HG02610 (cell line): ENCODE data around the gene TWIST2.

Experiments
- ATAC-seq: cut with Tn5 transposase; IDR thresholded peaks from one replicate; pipeline ENCODE4 v1.9.1; 2021; ENCODE audit warnings: mild to moderate bottlenecking, moderate library complexity; ENCODE audit not compliant: unreplicated experiment

Gene TWIST2

GRCh38 chr2:238855891-238856580 is 8.2 kb downstream of the TWIST2 start:
- ATAC-seq, result no peak

DNA sequence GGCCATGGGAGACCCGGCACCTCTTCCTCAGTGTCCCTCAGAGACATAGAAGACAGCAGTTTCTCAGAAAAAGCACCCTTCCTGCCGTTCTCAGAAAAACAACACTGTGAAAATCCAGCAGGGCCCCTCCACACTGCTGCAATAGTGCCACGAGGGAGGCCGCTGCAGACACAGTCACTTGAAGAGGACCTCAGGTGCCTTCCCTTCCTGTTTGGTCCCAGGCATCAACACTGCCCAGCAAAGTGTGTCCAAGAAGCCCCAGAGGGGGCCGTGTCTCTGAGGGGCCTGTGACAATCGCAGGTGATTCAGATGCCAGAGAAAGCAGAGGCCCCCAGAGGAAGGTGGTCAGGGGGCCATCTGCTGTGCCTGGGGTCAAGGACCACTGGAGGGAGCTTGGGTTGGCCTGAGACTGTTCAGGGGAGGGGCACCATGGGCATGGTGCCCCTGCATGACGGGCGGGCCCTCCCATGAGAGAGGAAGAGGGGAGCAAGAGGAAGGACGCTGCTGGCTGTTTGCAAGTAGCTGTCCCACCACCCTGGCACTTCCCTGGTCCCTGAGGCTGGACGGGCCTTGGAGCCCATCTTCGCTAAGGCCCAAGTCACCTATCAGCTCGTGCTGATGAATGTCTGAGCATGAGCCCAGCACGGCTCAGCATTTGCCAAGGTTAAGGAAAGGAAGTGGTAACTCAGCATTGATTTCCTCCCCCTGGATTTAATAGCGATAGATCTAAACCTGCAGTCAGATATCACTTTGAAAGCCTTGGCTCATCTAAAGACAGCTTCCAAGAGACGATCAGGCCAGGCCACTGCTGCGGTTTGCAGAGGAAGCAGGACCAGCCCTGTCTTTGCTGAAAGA is 9.1 kb downstream of the TWIST2 start:
- no peak for ATAC-seq

DNA sequence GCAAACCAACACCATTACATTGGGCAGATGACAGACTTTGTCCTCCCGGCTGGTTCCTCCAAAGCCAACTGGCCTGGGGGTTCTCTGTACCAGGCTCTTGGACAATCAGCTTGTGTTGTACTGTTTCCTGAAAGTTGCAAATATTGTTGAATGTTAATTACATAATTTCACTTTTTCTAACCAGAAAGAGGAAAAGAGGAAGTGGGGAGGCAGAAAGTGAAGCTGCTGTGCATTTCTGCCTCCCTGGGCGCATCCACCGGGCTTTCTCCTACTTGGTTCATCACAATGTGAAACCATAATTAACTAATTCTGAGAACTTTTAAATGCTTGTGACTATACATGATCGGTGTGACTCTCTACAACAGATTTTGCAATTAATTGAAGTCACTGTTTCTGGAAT is 10.1 kb downstream of the TWIST2 start:
- no peak for ATAC-seq

- ATAC-seq, result no peak
Observed at GRCh38 chr2:238859636-238860347, 11.9 kb downstream of the TWIST2 start.

GRCh38 chr2:238861013-238861730 is 13.3 kb downstream of the TWIST2 start:
- ATAC-seq, result no peak

- ATAC-seq, result no peak
Observed at GRCh38 chr2:238861766-238862315, 14.0 kb downstream of the TWIST2 start.

GRCh38 chr2:238862701-238863100 is 14.8 kb downstream of the TWIST2 start:
- no peak for ATAC-seq

DNA sequence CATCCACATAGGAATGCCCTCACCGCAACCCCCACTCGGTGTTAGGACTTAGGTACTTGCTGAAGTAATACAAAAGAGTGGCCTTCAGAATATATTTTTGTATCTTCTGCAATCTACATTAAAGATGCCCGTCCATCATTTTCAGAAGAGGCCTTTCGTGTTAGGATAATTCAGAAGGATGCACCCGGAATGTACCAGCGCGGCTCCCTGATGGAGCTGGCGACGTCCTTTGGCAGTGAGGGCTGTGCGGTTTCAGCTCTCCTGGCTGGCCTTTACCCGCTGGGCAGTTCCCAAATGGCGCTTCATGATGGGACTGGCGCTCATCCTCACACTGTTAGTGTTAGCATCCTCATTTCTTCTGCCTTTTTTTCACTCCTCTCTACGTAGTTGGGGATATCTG is 15.3 kb downstream of the TWIST2 start:
- ATAC-seq, result no peak

GRCh38 chr2:238863749-238864206 is 15.9 kb downstream of the TWIST2 start:
- ATAC-seq, result no peak

GRCh38 chr2:238864207-238865014 is 16.5 kb downstream of the TWIST2 start:
- ATAC-seq, result no peak

- ATAC-seq, result no peak
Observed at GRCh38 chr2:238865015-238865719, 17.3 kb downstream of the TWIST2 start.

DNA sequence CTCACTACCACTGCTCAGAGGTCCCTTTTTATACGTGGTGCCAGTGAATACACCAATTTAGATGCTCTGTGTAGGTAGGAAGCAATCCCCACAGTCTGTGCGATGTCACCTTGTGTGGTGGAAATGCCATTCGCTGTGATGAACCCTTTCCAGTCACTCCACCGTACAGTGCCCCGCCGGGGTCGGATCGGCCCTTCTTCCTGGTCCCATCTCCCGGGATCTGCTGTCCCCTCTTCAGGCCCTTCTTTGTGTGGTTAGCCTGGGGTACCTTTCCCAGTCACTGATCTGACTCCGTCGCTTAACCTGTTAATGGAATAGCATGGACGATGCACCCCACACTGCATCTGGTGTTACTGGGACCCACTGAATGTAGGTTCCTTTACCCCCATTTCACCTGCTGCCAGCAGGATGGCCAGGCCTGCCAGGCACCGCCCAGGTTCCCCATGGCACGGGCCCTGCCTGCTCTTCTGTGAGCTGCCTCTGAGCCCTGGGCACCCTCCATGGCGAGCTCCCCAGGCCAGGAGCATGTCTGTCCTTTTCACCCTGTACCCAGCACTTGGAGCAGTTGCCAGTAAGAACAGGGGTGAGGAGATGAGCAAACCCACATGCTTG is 18.0 kb downstream of the TWIST2 start:
- ATAC-seq, result no peak

GRCh38 chr2:238866656-238867277 is 18.9 kb downstream of the TWIST2 start:
- no peak for ATAC-seq

- ATAC-seq, result no peak
Observed at GRCh38 chr2:238868067-238868524, 20.2 kb downstream of the TWIST2 start.

- ATAC-seq, result no peak
Observed at GRCh38 chr2:238868616-238869292, 20.9 kb downstream of the TWIST2 start.

DNA sequence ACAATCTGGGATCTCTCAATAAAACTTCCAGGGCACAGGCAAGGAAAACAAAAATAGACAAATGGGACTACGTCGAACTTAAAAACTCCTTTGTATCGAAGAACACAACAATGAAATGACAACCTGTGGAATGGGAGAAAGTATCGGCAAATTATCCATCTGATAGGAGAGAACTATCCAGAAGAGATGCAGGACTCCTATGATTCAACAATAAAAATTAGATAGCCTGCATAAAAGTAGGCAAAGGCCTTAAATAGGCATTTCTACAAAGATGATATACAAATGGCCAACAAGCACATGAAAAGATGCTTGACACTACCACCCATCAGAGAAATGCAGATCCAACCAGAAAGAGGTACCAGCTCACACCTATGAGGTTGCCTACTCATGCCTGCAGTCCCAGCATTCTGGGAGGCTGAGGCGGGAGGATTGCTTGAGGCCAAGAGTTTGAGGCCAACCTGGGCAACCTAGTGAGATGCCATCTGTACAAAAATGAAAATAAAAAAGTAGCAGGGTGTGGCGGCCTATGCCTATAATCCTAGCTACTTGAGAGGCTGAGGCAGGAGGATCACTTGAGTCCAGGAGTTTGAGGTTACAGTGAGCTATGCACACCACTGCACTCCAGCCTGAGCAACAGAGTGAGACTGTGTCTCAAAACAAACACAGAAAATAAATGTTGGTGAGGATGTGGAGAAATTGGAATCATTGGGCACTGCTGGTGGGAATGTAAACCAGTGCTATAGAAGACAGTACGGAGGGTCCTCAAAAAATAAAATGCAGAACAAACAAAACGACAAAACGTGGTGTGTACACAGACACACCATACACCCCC is 21.6 kb downstream of the TWIST2 start:
- no peak for ATAC-seq

DNA sequence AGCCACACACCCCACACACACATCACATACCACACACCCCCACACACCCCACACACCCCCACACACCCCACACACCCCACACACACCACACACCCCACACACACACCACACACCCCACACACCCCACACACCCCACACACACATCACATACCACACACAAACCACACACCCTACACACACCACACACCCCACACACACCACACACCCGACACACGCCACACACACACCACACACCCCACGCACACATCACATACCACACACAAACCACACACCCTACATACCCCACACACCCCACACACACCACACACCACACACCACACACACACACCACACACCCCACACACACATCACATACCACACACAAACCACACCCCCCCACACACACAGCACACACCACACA is 22.4 kb downstream of the TWIST2 start:
- no peak for ATAC-seq
